ENCODE results near the gene CCDC134. TPM values are rescaled to one million over a fixed set of nuclear protein-coding genes. Genes with fewer than 3 reads are reported as not detected.
"Not testable (repeated sequence)": the region's sequence is repeated elsewhere in the genome, so short reads cannot be mapped to it uniquely, and the experiment has no call there.

Gene CCDC134
- total RNA-seq, 6 donors from 2014 or later = 5.5 to 12.6 (median 8.8) TPM

DNA sequence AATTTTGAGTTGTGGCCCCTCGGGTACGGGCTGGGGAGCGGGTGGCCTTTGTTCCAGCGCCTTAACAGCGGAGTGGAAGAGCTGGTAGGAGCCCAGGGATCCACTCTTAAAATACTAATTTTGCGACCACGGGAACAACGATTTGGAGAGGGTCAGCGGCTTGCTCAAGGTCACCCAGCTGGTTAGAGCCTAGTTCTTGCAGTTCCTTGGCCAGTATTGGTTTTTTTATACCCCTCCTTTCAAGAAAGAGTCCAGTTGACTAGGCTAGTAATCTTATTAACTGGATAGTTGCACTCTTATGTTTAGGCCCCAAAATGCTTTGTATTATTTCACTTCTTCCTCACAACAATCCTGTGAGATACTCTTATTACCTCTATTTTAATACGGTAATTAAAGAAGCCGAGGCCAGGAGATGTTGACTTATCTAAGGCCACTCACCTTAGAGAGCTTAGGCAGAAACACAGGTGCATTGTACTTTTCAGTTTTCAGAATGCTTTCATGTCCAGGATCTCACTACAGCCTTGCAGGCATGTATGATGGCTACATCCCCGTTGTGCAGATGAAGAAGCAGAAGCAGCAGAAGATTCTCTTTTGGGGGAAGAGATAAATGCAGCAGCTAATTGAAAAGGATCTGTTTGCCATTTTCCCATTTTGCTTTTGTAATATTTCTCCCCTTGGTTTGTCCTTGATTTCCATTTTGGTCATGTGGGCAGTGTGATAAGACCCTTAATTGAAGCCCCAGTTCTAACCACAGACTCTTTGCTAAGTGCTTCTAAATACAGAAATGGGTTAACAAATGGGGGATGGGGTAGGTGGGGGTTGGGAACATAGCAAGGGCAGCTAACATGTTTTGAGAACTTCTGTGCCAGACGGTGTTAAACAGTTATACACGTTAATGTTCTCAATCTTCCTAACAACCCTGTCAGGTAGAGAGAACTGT lies 33.8 kb downstream of the CCDC134 start:
- no peak for DNase-seq
- H3K27me3 ChIP-seq = no peaks in the 10 kb centered on the region
- H3K4me3 ChIP-seq = peak overlapping the region; percentile 65 to 98 (median 86)
- no peak for ATAC-seq (ENCODE audit: low FRiP score in 2 of 2)
- H3K27ac ChIP-seq = peak overlapping the region; percentile 91 to 96 (median 96)
- 15 to 23% methylated on average over 8 to 14 of the region's 14 CpGs for WGBS, 2 donors
- H3K36me3 ChIP-seq = peaks cover 0 to 12% (median 7%) of the 10 kb centered on the region in 4 donors
- peaks cover 12 to 46% (median 17%) of the 10 kb centered on the region in 4 donors for H3K4me1 ChIP-seq
- TF ChIP-seq POLR2A (IDR thresholded peaks at IDR 0.05) (no peak), POLR2AphosphoS5 (IDR thresholded peaks at IDR 0.05) (no peak), EP300 (IDR thresholded peaks at IDR 0.05) (no peak)
- TF ChIP-seq, protein P1, sequence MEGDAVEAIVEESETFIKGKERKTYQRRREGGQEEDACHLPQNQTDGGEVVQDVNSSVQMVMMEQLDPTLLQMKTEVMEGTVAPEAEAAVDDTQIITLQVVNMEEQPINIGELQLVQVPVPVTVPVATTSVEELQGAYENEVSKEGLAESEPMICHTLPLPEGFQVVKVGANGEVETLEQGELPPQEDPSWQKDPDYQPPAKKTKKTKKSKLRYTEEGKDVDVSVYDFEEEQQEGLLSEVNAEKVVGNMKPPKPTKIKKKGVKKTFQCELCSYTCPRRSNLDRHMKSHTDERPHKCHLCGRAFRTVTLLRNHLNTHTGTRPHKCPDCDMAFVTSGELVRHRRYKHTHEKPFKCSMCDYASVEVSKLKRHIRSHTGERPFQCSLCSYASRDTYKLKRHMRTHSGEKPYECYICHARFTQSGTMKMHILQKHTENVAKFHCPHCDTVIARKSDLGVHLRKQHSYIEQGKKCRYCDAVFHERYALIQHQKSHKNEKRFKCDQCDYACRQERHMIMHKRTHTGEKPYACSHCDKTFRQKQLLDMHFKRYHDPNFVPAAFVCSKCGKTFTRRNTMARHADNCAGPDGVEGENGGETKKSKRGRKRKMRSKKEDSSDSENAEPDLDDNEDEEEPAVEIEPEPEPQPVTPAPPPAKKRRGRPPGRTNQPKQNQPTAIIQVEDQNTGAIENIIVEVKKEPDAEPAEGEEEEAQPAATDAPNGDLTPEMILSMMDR (IDR thresholded peaks at IDR 0.05) = no peak
- H3K9me3 ChIP-seq = no peaks in the 10 kb centered on the region

DNA sequence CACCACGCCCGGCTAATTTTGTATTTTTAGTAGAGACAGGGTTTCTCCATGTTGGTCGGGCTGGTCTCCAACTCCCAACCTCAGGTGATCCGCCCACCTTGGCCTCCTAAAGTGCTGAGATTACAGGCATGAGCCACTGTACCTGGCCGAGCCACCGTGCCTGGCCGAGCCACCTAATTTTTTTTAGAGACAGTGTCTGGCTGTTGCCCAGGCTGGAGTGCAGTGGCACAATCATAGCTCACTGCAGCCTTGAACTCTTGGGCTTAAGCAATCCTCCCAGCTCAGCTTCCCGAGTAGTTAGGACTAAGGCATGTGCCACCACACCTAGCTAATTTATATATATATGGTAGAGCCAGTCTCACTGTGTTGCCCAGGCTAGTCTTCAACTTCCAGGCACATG lies 35.0 kb downstream of the CCDC134 start:
- peaks cover 0 to 14% (median 7%) of the 10 kb centered on the region in 4 donors for H3K36me3 ChIP-seq
- WGBS, 2 donors = 75 to 91% methylated on average over 8 of the region's 8 CpGs
- not testable (repeated sequence) for H3K9me3 ChIP-seq; DNase-seq; ATAC-seq (ENCODE audit: low FRiP score in 2 of 2); H3K27me3 ChIP-seq; H3K4me3 ChIP-seq
- H3K27ac ChIP-seq = peak overlapping the region in 2 of 4 donors; percentile 59 to 91
- peaks cover 12 to 49% (median 20%) of the 10 kb centered on the region in 4 donors for H3K4me1 ChIP-seq

DNA sequence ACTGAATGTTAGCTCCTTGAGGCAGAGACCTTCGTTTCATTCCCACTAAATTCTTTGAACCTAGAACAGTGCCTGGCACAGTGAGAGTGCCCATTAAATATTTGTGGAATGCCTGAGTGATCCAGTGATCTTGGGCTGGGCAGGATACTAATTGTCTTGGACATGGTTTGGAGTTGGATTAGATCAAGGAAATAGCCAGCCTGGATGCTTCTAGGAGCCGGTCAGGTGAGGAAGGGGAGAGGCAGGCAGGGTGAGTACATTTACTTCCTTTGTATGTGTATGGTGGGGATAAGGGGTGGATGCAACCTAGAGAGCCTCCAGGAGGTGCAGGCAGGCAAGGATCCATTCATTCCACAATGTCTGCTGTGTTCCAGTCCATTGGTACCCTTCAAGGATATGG lies 36.1 kb downstream of the CCDC134 start:
- DNase-seq (no peak), ATAC-seq (ENCODE audit: low FRiP score in 2 of 2) (no peak)
- Histone ChIP-seq H3K9me3 (no peaks in the 10 kb centered on the region), H3K27me3 (no peaks in the 10 kb centered on the region), H3K4me1 (peaks cover 20 to 55% (median 27%) of the 10 kb centered on the region in 4 donors), H3K27ac (no peak overlapping the region), H3K36me3 (peaks cover 0 to 14% (median 7%) of the 10 kb centered on the region in 4 donors), H3K4me3 (no peak overlapping the region)
- 59 to 64% methylated on average over 2 of the region's 2 CpGs for WGBS, 2 donors
- TF ChIP-seq, protein P1 (IDR thresholded peaks at IDR 0.05) = no peak
- TF ChIP-seq EP300 (IDR thresholded peaks at IDR 0.05) = no peak

DNA sequence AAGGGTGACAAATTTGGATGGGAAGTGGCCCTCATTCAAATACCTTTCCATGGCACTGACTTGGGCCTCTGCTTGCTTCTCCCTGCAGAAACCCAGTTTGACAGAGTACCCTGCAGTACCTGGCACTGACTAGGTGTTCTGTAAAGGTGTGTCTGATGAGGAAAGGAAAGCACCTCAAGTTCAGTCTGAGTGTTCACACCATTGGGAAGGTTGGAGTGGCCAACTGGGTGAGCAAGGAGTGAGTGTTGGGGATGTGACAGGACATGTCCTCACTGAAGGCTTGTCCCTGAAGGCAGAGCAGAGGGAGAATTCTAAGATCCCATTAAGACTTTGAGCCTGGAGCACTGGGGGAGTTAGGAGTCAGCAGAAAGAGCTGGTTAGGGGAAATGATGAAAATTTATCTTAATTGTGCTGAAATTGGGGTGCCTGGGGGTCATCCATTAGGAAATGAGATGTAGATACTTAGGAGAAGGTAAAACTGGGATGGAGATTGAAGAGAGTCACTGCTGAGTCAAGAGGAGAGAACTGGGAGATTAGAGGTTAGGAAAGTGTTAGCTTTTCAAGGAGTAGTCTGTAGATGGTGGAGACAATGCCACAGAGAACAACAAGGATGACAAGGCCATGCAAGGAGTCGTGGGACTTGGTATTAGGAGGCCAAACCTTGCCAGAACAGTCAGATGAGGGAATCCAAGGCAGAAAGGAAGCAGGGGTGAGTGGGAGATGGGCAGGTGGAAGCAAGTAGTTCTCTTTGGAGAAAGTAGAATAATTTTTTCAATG lies 38.6 kb downstream of the CCDC134 start:
- 69 to 100% methylated on average over 1 of the region's 1 CpG for WGBS, 2 donors
- H3K36me3 ChIP-seq = peaks cover 0 to 14% (median 8%) of the 10 kb centered on the region in 4 donors
- ATAC-seq (ENCODE audit: low FRiP score in 2 of 2) (no peak), DNase-seq (no peak)
- H3K27ac ChIP-seq = peak overlapping the region in 1 of 4 donors; percentile 8
- no peaks in the 10 kb centered on the region for H3K27me3 ChIP-seq
- peaks cover 21 to 66% (median 41%) of the 10 kb centered on the region in 4 donors for H3K4me1 ChIP-seq
- no peaks in the 10 kb centered on the region for H3K9me3 ChIP-seq
- no peak for TF ChIP-seq EP300 (IDR thresholded peaks at IDR 0.05)
- no peak for TF ChIP-seq POLR2A (IDR thresholded peaks at IDR 0.05)
- TF ChIP-seq, protein P1 (IDR thresholded peaks at IDR 0.05) = no peak
- no peak for TF ChIP-seq POLR2AphosphoS5 (IDR thresholded peaks at IDR 0.05)
- H3K4me3 ChIP-seq = no peak overlapping the region

DNA sequence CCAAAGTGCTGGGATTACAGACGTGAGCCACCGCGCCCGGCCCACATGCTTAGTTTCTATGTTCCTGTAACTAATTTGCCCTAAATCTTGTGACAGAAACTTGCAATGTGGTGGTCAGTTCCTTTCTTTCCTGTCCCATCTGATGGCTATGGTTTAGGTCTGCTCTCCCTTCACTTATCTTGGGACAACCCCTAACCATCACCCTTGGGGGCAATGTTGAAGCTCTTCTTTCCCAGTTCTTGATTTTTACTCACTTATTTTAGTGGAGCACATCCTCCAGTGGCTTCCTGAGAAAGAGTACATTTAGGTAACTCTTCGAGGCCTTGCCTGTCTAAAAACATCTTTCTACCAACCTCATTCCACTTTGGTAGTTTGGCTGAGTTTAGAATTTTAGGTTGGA lies 39.7 kb downstream of the CCDC134 start:
- peak overlapping the region in 2 of 4 donors; percentile 51 to 59 for H3K27ac ChIP-seq
- peaks cover 0 to 14% (median 8%) of the 10 kb centered on the region in 4 donors for H3K36me3 ChIP-seq
- ATAC-seq (ENCODE audit: low FRiP score in 2 of 2) (no peak), DNase-seq (no peak)
- WGBS, 2 donors = 92 to 93% methylated on average over 5 of the region's 5 CpGs
- H3K4me1 ChIP-seq = peaks cover 24 to 67% (median 49%) of the 10 kb centered on the region in 4 donors
- TF ChIP-seq POLR2AphosphoS5 (IDR thresholded peaks at IDR 0.05) = no peak
- no peak for TF ChIP-seq EP300 (IDR thresholded peaks at IDR 0.05)
- no peak for TF ChIP-seq POLR2A (IDR thresholded peaks at IDR 0.05)
- TF ChIP-seq, protein P1 (IDR thresholded peaks at IDR 0.05) = no peak
- no peak overlapping the region for H3K4me3 ChIP-seq
- no peaks in the 10 kb centered on the region for H3K9me3 ChIP-seq
- no peaks in the 10 kb centered on the region for H3K27me3 ChIP-seq
